HepG2 (cell line): ENCODE data around the gene KIF24. TPM values are rescaled to one million over a fixed set of nuclear protein-coding genes. Genes with fewer than 3 reads are reported as not detected.
A peak's percentile ranks its signal among the peaks of the same experiment; 100 is the strongest.

Experiments
- ATF5 ChIP-seq: sonication (generic); formaldehyde crosslinking; IDR thresholded peaks from 2 replicates; pipeline ENCODE4 v1.4.0; 2020; ENCODE audit warnings: mild to moderate bottlenecking, low read depth, missing genetic modification reagents
- BCL6 ChIP-seq: IDR thresholded peaks from 2 replicates; pipeline ENCODE4 v1.6.1; 2016; ENCODE audit warnings: missing genetic modification reagents, missing compliant biosample characterization
- CSRNP2 ChIP-seq: sonication (generic); formaldehyde crosslinking; conservative IDR thresholded peaks from 2 replicates; pipeline ENCODE4 v1.8.0; 2022; ENCODE audit warnings: low read depth, missing genetic modification reagents
- EZH2 ChIP-seq: conservative IDR thresholded peaks from 2 replicates; pipeline ENCODE4 v1.6.1; 2012; ENCODE audit warnings: mild to moderate bottlenecking, low read depth, low read length, moderate library complexity
- HDAC1 ChIP-seq: sonication (generic); formaldehyde crosslinking; IDR thresholded peaks from 2 replicates; pipeline ENCODE4 v1.5.1; 2020; ENCODE audit warnings: mild to moderate bottlenecking, missing genetic modification reagents
- MAX ChIP-seq: IDR thresholded peaks from 2 replicates; pipeline ENCODE4 v1.6.1; 2012; ENCODE audit warnings: inconsistent platforms
- MBD4 ChIP-seq: IDR thresholded peaks from 2 replicates; pipeline ENCODE4 v1.6.1; 2012; ENCODE audit warnings: low read length, inconsistent platforms, borderline replicate concordance
- NCOA1 ChIP-seq: sonication (generic); formaldehyde crosslinking; IDR thresholded peaks from 2 replicates; pipeline ENCODE4 v1.9.0; 2021; ENCODE audit warnings: missing genetic modification reagents
- PRDM15 ChIP-seq: sonication (generic); formaldehyde crosslinking; IDR thresholded peaks from 2 replicates; pipeline ENCODE4 v1.4.0; 2020; ENCODE audit warnings: missing genetic modification reagents
- RFX3 ChIP-seq: IDR thresholded peaks from 2 replicates; pipeline ENCODE4 v1.6.1; 2016; ENCODE audit warnings: missing biosample characterization, missing genetic modification reagents
- SMARCE1 ChIP-seq: fragments of 450-650 bp; IDR thresholded peaks from 2 replicates; pipeline ENCODE4 v1.6.1; 2017; ENCODE audit warnings: borderline replicate concordance
- SPEN ChIP-seq: sonication (generic); formaldehyde crosslinking; IDR thresholded peaks from 2 replicates; pipeline ENCODE4 v1.5.1; 2020; ENCODE audit warnings: low read depth, mild to moderate bottlenecking, missing genetic modification reagents
- SRSF4 ChIP-seq: fragments of 200-400 bp; formaldehyde crosslinking; IDR thresholded peaks from one replicate; pipeline ENCODE4 v1.6.1; 2018; ENCODE audit warnings: mild to moderate bottlenecking, low read depth, low read length, moderate library complexity; ENCODE audit not compliant: poor library complexity, severe bottlenecking
- STAG1 ChIP-seq: sonication (generic); formaldehyde crosslinking; IDR thresholded peaks from 2 replicates; pipeline ENCODE4 v1.4.0; 2020; ENCODE audit warnings: missing genetic modification reagents
- TRIM22 ChIP-seq: fragments of 450-650 bp; IDR thresholded peaks from 2 replicates; pipeline ENCODE4 v1.6.1; 2017
- ZKSCAN8 ChIP-seq: IDR thresholded peaks from 2 replicates; pipeline ENCODE4 v1.6.1; 2016; ENCODE audit warnings: borderline replicate concordance, missing genetic modification reagents, missing compliant biosample characterization
- ZNF350 ChIP-seq: sonication (generic); formaldehyde crosslinking; IDR thresholded peaks from 2 replicates; pipeline ENCODE4 v1.4.0; 2020; ENCODE audit warnings: mild to moderate bottlenecking, low read depth, missing genetic modification reagents, borderline replicate concordance
- ZNF354B ChIP-seq: sonication (generic); formaldehyde crosslinking; IDR thresholded peaks from 2 replicates; pipeline ENCODE4 v1.8.0; 2022; ENCODE audit warnings: mild to moderate bottlenecking, missing genetic modification reagents
- ZNF432 ChIP-seq: sonication (generic); formaldehyde crosslinking; IDR thresholded peaks from 2 replicates; pipeline ENCODE4 v1.5.0; 2020; ENCODE audit warnings: missing genetic modification reagents, mild to moderate bottlenecking, borderline replicate concordance
- ZNF597 ChIP-seq: sonication (generic); formaldehyde crosslinking; IDR thresholded peaks from 2 replicates; pipeline ENCODE4 v1.5.0; 2020; ENCODE audit warnings: missing genetic modification reagents
- ZNF83 ChIP-seq: sonication (generic); formaldehyde crosslinking; IDR thresholded peaks from 2 replicates; pipeline ENCODE4 v1.4.0; 2020; ENCODE audit warnings: missing genetic modification reagents, mild to moderate bottlenecking, borderline replicate concordance
- polyA plus RNA-seq, 8 experiments: library from polyadenylated mRNA; depleted of rRNA in 3 of 8; stranded (reverse) in 7 of 8; unstranded in 1 of 8; fragments of >200 nt; fragmentation: Illumina TruSeq in 4 of 8; extraction: Trizol in 4 of 8; gene quantifications; 2 replicates each; pipeline versions ENCODE4 v1.2.1 to v1.2.3, GENCODE V29; 2011 to 2016; ENCODE audit warnings: low read depth in 4 of 8, missing spikeins in 1 of 8, mixed read lengths in 1 of 8; ENCODE audit not compliant: insufficient read depth in 1 of 8
- total RNA-seq, 5 experiments: library from RNA; depleted of rRNA; stranded (reverse); fragments of >200 nt; fragmentation: Illumina TruSeq; extraction: Trizol; gene quantifications; 2 replicates each; pipeline ENCODE4 v1.2.3, GENCODE V29; 2016; ENCODE audit warnings: low read depth in 1 of 5

The KIF24 gene
- total and polyA plus RNA-seq, 2 of the 13 experiments (the other 11 are each of a cell fraction or from before 2014, with no cell fraction given) = 1.1 to 3.0 TPM

- TF ChIP-seq NCOA1 (CRISPR knock-in tag) = no peak
- TF ChIP-seq ATF5 = no peak
- TF ChIP-seq ZKSCAN8 (CRISPR knock-in tag) = no peak; the same call in 1 of the 2 replicates
- TF ChIP-seq MAX = peak; percentile 70
- no peak for TF ChIP-seq PRDM15 (CRISPR knock-in tag)
- peak; percentile 99 for TF ChIP-seq HDAC1 (CRISPR knock-in tag)
- TF ChIP-seq SRSF4 = no peak
- no peak; the same call in 1 of the 2 replicates for TF ChIP-seq ZNF354B (CRISPR knock-in tag)
- TF ChIP-seq SMARCE1 = no peak
- TF ChIP-seq TRIM22 = no peak
- no peak; the same call in 1 of the 2 replicates for TF ChIP-seq STAG1 (CRISPR knock-in tag)
- no peak for TF ChIP-seq MBD4
- no peak for TF ChIP-seq ZNF83
- no peak for TF ChIP-seq ZNF432
- peak; percentile 98 for TF ChIP-seq RFX3 (CRISPR knock-in tag)
- no peak for TF ChIP-seq CSRNP2 (CRISPR knock-in tag)
- no peak for TF ChIP-seq EZH2
- TF ChIP-seq ZNF350 (CRISPR knock-in tag) = peak; percentile 72; the same call in 1 of the 2 replicates
- TF ChIP-seq ZNF597 (CRISPR knock-in tag) = no peak
- peak; percentile 71 for TF ChIP-seq SPEN (CRISPR knock-in tag)
- no peak for TF ChIP-seq BCL6 (CRISPR knock-in tag)
Observed at GRCh38 chr9:34328987-34329832, at the start of gene KIF24, which contains the start of gene NUDT2 (continued).
